Measurements from ENCODE around the gene HDAC4. TPM values are rescaled to one million over a fixed set of nuclear protein-coding genes. Genes with fewer than 3 reads are reported as not detected.

Gene HDAC4
- total and polyA plus RNA-seq, 9 of the 15 experiments (the other 6 are each of a cell fraction or from before 2014, with no cell fraction given): 0.11 to 20.2 (median 4.0) TPM

DNA sequence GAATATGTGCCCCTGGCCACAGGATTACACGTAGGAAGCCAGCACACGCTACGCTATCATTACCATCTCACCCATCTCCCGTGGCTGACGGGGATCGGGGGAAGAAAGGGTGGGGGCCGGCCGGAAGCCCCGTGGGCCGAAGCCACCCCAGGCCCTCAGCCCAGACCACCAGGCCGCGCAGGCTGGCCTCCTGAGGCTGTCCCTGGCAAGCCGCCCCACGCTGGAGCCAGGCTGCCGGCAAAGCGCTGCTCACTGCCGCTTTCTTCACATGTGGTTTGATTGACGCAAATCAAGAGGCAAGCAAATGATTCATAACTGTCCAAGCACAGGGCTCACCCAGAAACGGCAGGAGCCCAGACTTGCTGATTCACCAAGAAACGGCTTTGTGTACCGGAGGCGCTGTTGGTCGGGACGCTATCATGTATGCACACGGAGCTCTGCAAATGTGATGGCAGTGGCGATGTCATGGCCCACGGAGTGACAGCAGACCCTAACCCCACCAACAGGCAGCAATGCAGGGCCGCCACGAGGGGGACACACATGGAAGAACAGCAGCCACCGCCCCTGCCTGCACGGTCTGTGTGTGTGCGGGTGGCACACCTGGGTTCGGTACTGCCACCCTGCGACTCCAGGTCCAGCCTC lies 125.7 kb downstream of the HDAC4 start (continued):
- TF ChIP-seq CBX3 (IDR thresholded peaks at IDR 0.05; ENCODE audit: borderline replicate concordance in 1 of 2, low read length in 2 of 2) (no peak), ZNF347 (CRISPR knock-in tag; IDR thresholded peaks at IDR 0.05; ENCODE audit: low read depth) (no peak), ATF7 (IDR thresholded peaks at IDR 0.05) (peak; percentile 29; the same call in 1 of the 2 replicates), NRF1 (conservative IDR thresholded peaks at IDR 0.05 in 1 of 2, IDR thresholded peaks at IDR 0.05 in 1 of 2) (no peak; a peak in 2 of 4 replicates), MCM7 (IDR thresholded peaks at IDR 0.05) (no peak), HNRNPUL1 (IDR thresholded peaks at IDR 0.05; ENCODE audit: low read length) (no peak), ZNF224 (CRISPR knock-in tag; IDR thresholded peaks at IDR 0.05) (no peak), MTA2 (IDR thresholded peaks at IDR 0.05; ENCODE audit: low read depth) (no peak), RAD51 (IDR thresholded peaks at IDR 0.05; ENCODE audit: borderline replicate concordance, low read depth) (no peak), DIDO1 (tag; IDR thresholded peaks at IDR 0.05; ENCODE audit: low read depth) (no peak), WHSC1 (IDR thresholded peaks at IDR 0.05; ENCODE audit: low read length) (no peak), RCOR1 (IDR thresholded peaks at IDR 0.05; ENCODE audit: borderline replicate concordance in 1 of 2, low read depth in 2 of 2, low read length in 2 of 2) (peak in 1 of 2 experiments; percentile 22; a peak in 1 of 4 replicates), ZNF436 (CRISPR knock-in tag; IDR thresholded peaks at IDR 0.05) (no peak), ZNF586 (CRISPR knock-in tag; conservative IDR thresholded peaks at IDR 0.05) (no peak), TAF1 (IDR thresholded peaks at IDR 0.05; ENCODE audit: control insufficient read depth, extremely low read depth, insufficient read depth, low read length, severe bottlenecking) (no peak), RFX1 (IDR thresholded peaks at IDR 0.05) (no peak), ELF1 (tag; IDR thresholded peaks at IDR 0.05) (no peak), HMG20A (CRISPR knock-in tag; conservative IDR thresholded peaks at IDR 0.05) (no peak), NFATC3 (IDR thresholded peaks at IDR 0.05) (no peak)
- TF ChIP-seq, protein P1, sequence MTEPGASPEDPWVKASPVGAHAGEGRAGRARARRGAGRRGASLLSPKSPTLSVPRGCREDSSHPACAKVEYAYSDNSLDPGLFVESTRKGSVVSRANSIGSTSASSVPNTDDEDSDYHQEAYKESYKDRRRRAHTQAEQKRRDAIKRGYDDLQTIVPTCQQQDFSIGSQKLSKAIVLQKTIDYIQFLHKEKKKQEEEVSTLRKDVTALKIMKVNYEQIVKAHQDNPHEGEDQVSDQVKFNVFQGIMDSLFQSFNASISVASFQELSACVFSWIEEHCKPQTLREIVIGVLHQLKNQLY (CRISPR knock-in tag; conservative IDR thresholded peaks at IDR 0.05): no peak
- TF ChIP-seq, protein P2, sequence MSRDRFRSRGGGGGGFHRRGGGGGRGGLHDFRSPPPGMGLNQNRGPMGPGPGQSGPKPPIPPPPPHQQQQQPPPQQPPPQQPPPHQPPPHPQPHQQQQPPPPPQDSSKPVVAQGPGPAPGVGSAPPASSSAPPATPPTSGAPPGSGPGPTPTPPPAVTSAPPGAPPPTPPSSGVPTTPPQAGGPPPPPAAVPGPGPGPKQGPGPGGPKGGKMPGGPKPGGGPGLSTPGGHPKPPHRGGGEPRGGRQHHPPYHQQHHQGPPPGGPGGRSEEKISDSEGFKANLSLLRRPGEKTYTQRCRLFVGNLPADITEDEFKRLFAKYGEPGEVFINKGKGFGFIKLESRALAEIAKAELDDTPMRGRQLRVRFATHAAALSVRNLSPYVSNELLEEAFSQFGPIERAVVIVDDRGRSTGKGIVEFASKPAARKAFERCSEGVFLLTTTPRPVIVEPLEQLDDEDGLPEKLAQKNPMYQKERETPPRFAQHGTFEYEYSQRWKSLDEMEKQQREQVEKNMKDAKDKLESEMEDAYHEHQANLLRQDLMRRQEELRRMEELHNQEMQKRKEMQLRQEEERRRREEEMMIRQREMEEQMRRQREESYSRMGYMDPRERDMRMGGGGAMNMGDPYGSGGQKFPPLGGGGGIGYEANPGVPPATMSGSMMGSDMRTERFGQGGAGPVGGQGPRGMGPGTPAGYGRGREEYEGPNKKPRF (IDR thresholded peaks at IDR 0.05; ENCODE audit: low read depth, low read length): no peak
- TF ChIP-seq, protein P3, sequence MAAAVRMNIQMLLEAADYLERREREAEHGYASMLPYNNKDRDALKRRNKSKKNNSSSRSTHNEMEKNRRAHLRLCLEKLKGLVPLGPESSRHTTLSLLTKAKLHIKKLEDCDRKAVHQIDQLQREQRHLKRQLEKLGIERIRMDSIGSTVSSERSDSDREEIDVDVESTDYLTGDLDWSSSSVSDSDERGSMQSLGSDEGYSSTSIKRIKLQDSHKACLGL (CRISPR knock-in tag; IDR thresholded peaks at IDR 0.05; ENCODE audit: borderline replicate concordance, poor library complexity, severe bottlenecking): no peak
